ENCODE measurements around the gene BACH1.

The BACH1 gene

GRCh38 chr21:29332461-29333362, 34.0 kb downstream of the BACH1 start:
- H3K4me3 ChIP-seq (ENCODE audit: low read length): no peak overlapping the region
- TF ChIP-seq CTCF (IDR thresholded peaks at IDR 0.05; ENCODE audit: insufficient read depth, low read depth, low read length, missing control alignments): no peak
- peak; percentile 51 for DNase-seq (ENCODE audit: low read depth)

- no peak for TF ChIP-seq CTCF (IDR thresholded peaks at IDR 0.05; ENCODE audit: insufficient read depth, low read depth, low read length, missing control alignments)
- no peak for DNase-seq (ENCODE audit: low read depth)
- no peak overlapping the region for H3K4me3 ChIP-seq (ENCODE audit: low read length)
Observed at GRCh38 chr21:29333406-29333805, 34.7 kb downstream of the BACH1 start.

GRCh38 chr21:29334717-29335428, 36.2 kb downstream of the BACH1 start:
- H3K4me3 ChIP-seq (ENCODE audit: low read length): no peak overlapping the region
- DNase-seq (ENCODE audit: low read depth): peak; percentile 25
- TF ChIP-seq CTCF (IDR thresholded peaks at IDR 0.05; ENCODE audit: insufficient read depth, low read depth, low read length, missing control alignments): no peak

- no peak overlapping the region for H3K4me3 ChIP-seq (ENCODE audit: low read length)
- peak; percentile 40 for DNase-seq (ENCODE audit: low read depth)
- no peak for TF ChIP-seq CTCF (IDR thresholded peaks at IDR 0.05; ENCODE audit: insufficient read depth, low read depth, low read length, missing control alignments)
Observed at GRCh38 chr21:29335720-29336119, 37.0 kb downstream of the BACH1 start.

- H3K4me3 ChIP-seq (ENCODE audit: low read length): no peak overlapping the region
- DNase-seq (ENCODE audit: low read depth): no peak
- no peak for TF ChIP-seq CTCF (IDR thresholded peaks at IDR 0.05; ENCODE audit: insufficient read depth, low read depth, low read length, missing control alignments)
Observed at GRCh38 chr21:29338256-29338655, 39.5 kb downstream of the BACH1 start.

GRCh38 chr21:29340228-29340627, 41.5 kb downstream of the BACH1 start:
- DNase-seq (ENCODE audit: low read depth): no peak
- TF ChIP-seq CTCF (IDR thresholded peaks at IDR 0.05; ENCODE audit: insufficient read depth, low read depth, low read length, missing control alignments): no peak
- no peak overlapping the region for H3K4me3 ChIP-seq (ENCODE audit: low read length)

All from epithelial cell of esophagus (primary cell).